ENCODE results near the gene L3MBTL4.

L3MBTL4 gene

DNA sequence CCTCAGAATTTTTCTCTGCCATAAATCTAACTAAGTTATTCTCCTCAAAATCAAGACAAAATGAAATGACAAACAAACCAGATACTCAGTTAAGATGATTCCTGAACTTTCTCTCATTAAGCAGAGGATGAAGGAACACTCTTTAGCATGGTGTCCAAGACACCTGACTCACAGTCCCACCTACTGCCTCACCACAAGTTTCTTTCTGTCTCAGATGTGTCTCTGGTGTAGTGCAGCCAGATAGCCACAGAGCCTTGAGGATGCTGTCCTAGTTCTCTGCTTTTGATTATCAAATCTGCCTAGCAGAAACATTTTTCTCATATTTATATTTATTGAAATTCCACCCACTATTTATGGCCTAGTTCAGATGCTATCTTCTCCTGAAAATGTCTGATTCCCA is 415.8 kb downstream of the L3MBTL4 start:
- Mint-ChIP-seq H3K9me3 (peaks cover 16% of the 10 kb centered on the region), H3K4me1 (ENCODE audit: low read depth) (no peaks in the 10 kb centered on the region), H3K36me3 (ENCODE audit: low read depth) (no peaks in the 10 kb centered on the region), H3K27ac (no peak overlapping the region), H3K27me3 (no peaks in the 10 kb centered on the region), H3K4me3 (no peak overlapping the region)
- intact Hi-C loops (cut with micrococcal nuclease) = no loop called here

GRCh38 chr18:5998166-5998881 is 416.4 kb downstream of the L3MBTL4 start:
- H3K27ac Mint-ChIP-seq = no peak overlapping the region
- peaks cover 16% of the 10 kb centered on the region for H3K9me3 Mint-ChIP-seq
- no peaks in the 10 kb centered on the region for H3K4me1 Mint-ChIP-seq (ENCODE audit: low read depth)
- H3K27me3 Mint-ChIP-seq = no peaks in the 10 kb centered on the region
- H3K4me3 Mint-ChIP-seq = no peak overlapping the region
- no peaks in the 10 kb centered on the region for H3K36me3 Mint-ChIP-seq (ENCODE audit: low read depth)
- intact Hi-C loops (cut with micrococcal nuclease) = no loop called here

DNA sequence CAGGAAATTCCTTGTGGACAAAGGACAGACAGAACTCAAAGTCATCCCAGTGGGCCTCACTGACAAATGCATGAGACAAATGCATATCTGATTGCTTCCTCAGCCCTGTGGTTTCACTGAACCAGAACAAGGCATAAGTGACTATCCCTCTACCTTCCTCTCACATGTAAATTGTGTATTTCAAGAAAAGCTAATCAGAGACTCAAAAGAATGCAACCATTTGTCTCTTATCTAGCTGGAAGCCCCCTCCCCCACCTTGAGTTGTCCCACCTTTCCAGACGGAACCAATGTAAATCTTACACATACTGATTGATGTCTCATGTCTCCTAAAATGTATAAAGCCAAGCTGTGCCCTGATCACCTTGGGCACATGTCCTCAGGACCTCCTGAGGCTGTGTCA is 417.4 kb downstream of the L3MBTL4 start:
- H3K4me3 Mint-ChIP-seq = no peak overlapping the region
- H3K27ac Mint-ChIP-seq = no peak overlapping the region
- no peaks in the 10 kb centered on the region for H3K36me3 Mint-ChIP-seq (ENCODE audit: low read depth)
- H3K9me3 Mint-ChIP-seq = peaks cover 16% of the 10 kb centered on the region
- intact Hi-C loops (cut with micrococcal nuclease) = no loop called here
- H3K4me1 Mint-ChIP-seq (ENCODE audit: low read depth) = no peaks in the 10 kb centered on the region
- no peaks in the 10 kb centered on the region for H3K27me3 Mint-ChIP-seq

GRCh38 chr18:5995626-5996025 is 419.1 kb downstream of the L3MBTL4 start:
- no peaks in the 10 kb centered on the region for H3K36me3 Mint-ChIP-seq (ENCODE audit: low read depth)
- no peaks in the 10 kb centered on the region for H3K4me1 Mint-ChIP-seq (ENCODE audit: low read depth)
- intact Hi-C loops (cut with micrococcal nuclease) = no loop called here
- H3K27me3 Mint-ChIP-seq = no peaks in the 10 kb centered on the region
- peaks cover 23% of the 10 kb centered on the region for H3K9me3 Mint-ChIP-seq
- H3K27ac Mint-ChIP-seq = no peak overlapping the region
- H3K4me3 Mint-ChIP-seq = no peak overlapping the region

DNA sequence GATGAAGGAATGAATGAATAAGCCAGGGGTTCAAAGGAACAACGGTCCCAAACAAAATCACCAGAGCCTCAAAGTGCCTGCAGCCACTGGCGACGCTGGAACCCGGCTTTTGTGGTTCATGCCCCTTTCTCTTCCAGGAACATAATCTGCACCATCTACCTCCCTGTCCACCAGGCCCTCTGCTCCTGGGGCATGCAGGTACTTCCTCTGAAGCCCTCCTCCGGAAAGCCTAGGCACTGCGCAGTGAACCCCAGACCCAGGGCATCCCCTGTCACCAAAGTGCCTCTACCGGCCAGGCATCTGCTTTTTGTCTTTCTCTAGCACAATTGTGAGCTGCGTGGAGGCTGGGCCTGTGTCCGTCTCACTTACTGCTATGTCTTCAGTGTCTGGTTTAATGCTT is 420.8 kb downstream of the L3MBTL4 start:
- no peak overlapping the region for H3K27ac Mint-ChIP-seq
- no peaks in the 10 kb centered on the region for H3K27me3 Mint-ChIP-seq
- intact Hi-C loops (cut with micrococcal nuclease) = no loop called here
- H3K36me3 Mint-ChIP-seq (ENCODE audit: low read depth) = no peaks in the 10 kb centered on the region
- H3K4me3 Mint-ChIP-seq = no peak overlapping the region
- no peaks in the 10 kb centered on the region for H3K4me1 Mint-ChIP-seq (ENCODE audit: low read depth)
- H3K9me3 Mint-ChIP-seq = peaks cover 7% of the 10 kb centered on the region

DNA sequence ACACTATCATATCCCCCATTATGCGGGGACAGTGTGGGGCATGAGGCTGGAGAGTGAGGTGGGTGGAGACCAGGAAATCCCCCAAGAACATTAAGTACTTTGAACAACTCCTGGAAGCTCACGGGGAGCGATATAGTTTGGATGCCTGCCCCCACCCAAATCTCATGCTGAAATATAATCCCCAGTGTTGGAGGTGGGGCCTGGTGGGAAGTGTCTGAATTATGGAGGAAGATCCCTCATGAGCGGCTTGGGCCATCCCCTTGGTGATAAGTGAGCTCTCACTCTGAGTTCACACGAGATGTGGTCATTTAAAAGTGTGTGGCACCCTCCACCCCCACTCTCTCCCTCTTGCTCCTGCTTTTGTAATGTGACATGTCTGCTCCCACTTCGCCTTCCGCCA is 422.3 kb downstream of the L3MBTL4 start:
- peaks cover 7% of the 10 kb centered on the region for H3K9me3 Mint-ChIP-seq
- no peak overlapping the region for H3K4me3 Mint-ChIP-seq
- H3K36me3 Mint-ChIP-seq (ENCODE audit: low read depth) = no peaks in the 10 kb centered on the region
- no peaks in the 10 kb centered on the region for H3K4me1 Mint-ChIP-seq (ENCODE audit: low read depth)
- intact Hi-C loops (cut with micrococcal nuclease) = no loop called here
- no peaks in the 10 kb centered on the region for H3K27me3 Mint-ChIP-seq
- no peak overlapping the region for H3K27ac Mint-ChIP-seq

DNA sequence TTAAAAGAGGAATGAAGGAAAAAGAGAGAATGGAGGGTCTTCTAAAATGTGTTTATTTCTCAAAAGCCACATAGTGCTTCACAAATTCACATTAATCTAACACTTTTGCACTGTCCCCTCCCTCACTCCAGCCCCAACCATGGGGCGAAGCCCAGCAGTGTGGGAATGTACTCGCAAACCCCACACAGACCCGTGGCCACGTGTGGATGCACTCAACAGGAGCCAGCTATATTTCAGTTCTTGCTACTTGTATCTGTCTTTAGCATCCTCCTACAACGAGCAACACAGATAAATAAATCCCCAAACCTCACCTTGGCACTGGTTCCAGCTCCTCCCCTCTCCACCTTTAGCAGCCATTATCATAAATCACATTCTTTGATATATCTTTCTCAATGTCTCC is 427.5 kb downstream of the L3MBTL4 start:
- H3K4me3 Mint-ChIP-seq = no peak overlapping the region
- H3K27ac Mint-ChIP-seq = no peak overlapping the region
- no peaks in the 10 kb centered on the region for H3K36me3 Mint-ChIP-seq (ENCODE audit: low read depth)
- intact Hi-C loops (cut with micrococcal nuclease) = no loop called here
- H3K4me1 Mint-ChIP-seq (ENCODE audit: low read depth) = no peaks in the 10 kb centered on the region
- H3K9me3 Mint-ChIP-seq = peaks cover 7% of the 10 kb centered on the region
- no peaks in the 10 kb centered on the region for H3K27me3 Mint-ChIP-seq

GRCh38 chr18:5986257-5986931 is 428.3 kb downstream of the L3MBTL4 start:
- Mint-ChIP-seq H3K4me3 (no peak overlapping the region), H3K4me1 (ENCODE audit: low read depth) (no peaks in the 10 kb centered on the region), H3K9me3 (no peaks in the 10 kb centered on the region), H3K36me3 (ENCODE audit: low read depth) (no peaks in the 10 kb centered on the region), H3K27ac (no peak overlapping the region), H3K27me3 (no peaks in the 10 kb centered on the region)
- intact Hi-C loops (cut with micrococcal nuclease) = no loop called here

DNA sequence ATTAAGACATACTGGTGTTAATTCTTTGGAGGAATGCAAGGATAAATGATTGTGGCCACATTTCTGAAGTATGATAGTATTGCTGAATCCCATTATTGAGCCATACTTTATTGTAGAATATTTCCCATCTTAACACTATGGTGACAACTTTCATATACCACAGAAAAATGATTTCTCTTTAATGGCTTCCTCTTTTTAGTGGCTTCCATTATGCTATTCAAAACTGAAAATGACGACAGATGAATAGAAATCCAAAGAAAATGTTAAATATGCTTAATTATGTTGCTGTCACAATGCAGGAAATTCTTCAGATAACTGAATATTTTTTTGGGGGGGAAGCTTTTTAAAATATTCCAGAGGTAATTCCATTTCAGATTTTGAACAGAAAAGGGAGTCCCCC is 430.5 kb downstream of the L3MBTL4 start:
- Mint-ChIP-seq H3K27ac (no peak overlapping the region), H3K4me1 (ENCODE audit: low read depth) (no peaks in the 10 kb centered on the region), H3K36me3 (ENCODE audit: low read depth) (no peaks in the 10 kb centered on the region), H3K4me3 (no peak overlapping the region), H3K9me3 (no peaks in the 10 kb centered on the region), H3K27me3 (no peaks in the 10 kb centered on the region)
- intact Hi-C loops (cut with micrococcal nuclease) = no loop called here

GRCh38 chr18:5983488-5983887 is 431.2 kb downstream of the L3MBTL4 start:
- intact Hi-C loops (cut with micrococcal nuclease) = no loop called here
- Mint-ChIP-seq H3K4me1 (ENCODE audit: low read depth) (no peaks in the 10 kb centered on the region), H3K4me3 (no peak overlapping the region), H3K9me3 (no peaks in the 10 kb centered on the region), H3K27ac (no peak overlapping the region), H3K36me3 (ENCODE audit: low read depth) (no peaks in the 10 kb centered on the region), H3K27me3 (no peaks in the 10 kb centered on the region)

DNA sequence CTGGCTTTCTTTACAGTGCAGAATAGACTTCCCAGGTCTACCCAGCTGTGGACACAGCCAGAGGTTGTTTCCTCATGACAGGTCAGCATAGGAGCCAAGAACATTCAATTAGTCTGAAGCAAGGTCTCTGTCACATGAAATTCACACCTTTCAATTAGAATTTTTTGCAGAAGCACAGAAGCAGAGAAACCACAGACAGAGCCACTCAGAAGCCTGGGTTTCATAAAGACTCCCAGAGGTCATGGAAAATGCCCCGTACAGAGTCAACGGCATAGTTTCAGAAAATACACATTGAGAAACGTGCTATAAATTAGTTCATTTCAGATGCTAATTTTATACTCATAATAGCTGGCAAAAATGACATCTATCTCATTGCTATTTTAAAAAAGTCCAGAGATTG is 432.4 kb downstream of the L3MBTL4 start:
- H3K27ac Mint-ChIP-seq = no peak overlapping the region
- no peak overlapping the region for H3K4me3 Mint-ChIP-seq
- intact Hi-C loops (cut with micrococcal nuclease) = no loop called here
- H3K36me3 Mint-ChIP-seq (ENCODE audit: low read depth) = no peaks in the 10 kb centered on the region
- no peaks in the 10 kb centered on the region for H3K9me3 Mint-ChIP-seq
- H3K27me3 Mint-ChIP-seq = no peaks in the 10 kb centered on the region
- no peaks in the 10 kb centered on the region for H3K4me1 Mint-ChIP-seq (ENCODE audit: low read depth)

DNA sequence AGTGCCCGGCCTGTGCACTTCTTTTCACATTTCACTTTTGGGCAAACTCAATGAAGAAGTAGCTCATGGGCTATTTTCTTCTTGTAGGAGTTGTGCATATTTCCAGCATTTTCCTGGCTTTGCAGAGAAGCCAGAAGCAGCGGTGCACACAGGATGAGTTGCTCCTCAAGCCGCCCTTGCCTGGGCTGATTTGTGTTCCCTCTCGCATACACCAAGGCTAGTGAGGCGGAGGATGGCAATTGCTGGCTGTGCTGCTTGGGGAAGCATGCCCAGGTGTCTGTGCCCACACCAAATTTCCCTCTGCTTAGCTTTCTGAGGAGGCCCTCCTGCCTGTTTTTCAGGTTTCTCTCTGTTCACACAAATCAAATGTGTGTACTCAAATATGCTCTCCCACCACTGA is 434.0 kb downstream of the L3MBTL4 start:
- H3K27me3 Mint-ChIP-seq = no peaks in the 10 kb centered on the region
- H3K27ac Mint-ChIP-seq = no peak overlapping the region
- H3K36me3 Mint-ChIP-seq (ENCODE audit: low read depth) = no peaks in the 10 kb centered on the region
- intact Hi-C loops (cut with micrococcal nuclease) = no loop called here
- no peak overlapping the region for H3K4me3 Mint-ChIP-seq
- H3K4me1 Mint-ChIP-seq (ENCODE audit: low read depth) = peaks cover 3% of the 10 kb centered on the region
- H3K9me3 Mint-ChIP-seq = no peaks in the 10 kb centered on the region

DNA sequence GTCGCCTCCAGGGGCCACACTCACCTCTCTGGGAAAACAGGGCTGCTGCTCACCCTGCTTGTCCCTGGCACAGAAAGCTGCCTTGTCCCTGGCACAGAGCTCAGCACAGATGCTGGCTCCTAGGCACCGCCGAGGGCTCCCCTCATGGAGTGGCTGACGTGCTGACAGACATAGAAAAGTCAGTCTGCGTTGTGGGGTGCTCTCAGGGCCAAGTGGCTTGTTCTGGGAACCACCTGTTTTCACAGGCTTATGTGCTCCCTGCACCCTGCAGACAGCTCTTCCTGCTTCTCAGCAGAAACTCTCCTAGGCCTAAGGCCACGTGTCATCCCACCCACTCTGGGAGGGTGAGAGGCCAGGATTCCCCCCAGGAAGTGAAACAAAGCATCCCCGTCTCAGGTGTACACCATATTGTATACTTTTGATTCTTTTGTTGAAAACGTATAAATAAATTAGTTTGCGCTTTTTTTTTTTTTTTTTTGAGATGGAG is 434.7 kb downstream of the L3MBTL4 start:
- H3K36me3 Mint-ChIP-seq (ENCODE audit: low read depth) = no peaks in the 10 kb centered on the region
- peaks cover 10% of the 10 kb centered on the region for H3K4me1 Mint-ChIP-seq (ENCODE audit: low read depth)
- no peak overlapping the region for H3K4me3 Mint-ChIP-seq
- no peaks in the 10 kb centered on the region for H3K27me3 Mint-ChIP-seq
- H3K9me3 Mint-ChIP-seq = no peaks in the 10 kb centered on the region
- no peak overlapping the region for H3K27ac Mint-ChIP-seq
- intact Hi-C loops (cut with micrococcal nuclease) = no loop called here

DNA sequence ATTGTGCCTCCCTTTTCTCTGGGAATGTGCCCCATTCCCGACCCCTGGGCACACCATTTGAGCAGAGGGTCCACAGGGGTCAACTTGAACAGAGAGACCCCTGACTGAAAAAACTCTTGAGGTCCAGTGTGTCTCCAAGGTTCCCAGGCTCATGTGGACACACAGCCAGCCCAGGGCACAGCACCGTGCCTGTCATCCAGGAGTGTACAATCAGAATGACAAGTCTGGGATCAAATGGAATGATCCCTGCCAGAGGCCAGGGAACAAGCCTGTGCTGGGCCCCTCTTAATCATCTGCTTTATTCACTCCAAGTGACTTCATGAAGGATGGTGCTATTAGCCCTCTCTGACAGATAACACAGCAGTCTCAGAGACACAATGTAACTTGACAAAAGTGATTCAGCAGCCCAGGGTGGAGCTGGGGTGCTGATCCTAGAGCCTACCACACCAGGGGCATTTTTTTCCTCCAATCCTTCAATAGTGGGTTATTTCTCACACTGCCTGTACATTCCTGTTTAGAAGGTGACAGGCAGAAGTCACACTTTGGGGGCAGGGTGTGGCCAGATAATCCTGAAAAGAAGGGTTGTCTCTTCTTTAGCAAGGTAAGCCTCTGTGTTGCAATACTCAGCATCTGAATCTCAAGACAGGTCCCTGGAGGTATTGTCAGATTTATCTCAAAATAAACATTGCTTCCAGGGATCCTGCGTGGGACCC is 435.4 kb downstream of the L3MBTL4 start:
- H3K27ac Mint-ChIP-seq = no peak overlapping the region
- H3K36me3 Mint-ChIP-seq (ENCODE audit: low read depth) = no peaks in the 10 kb centered on the region
- no peak overlapping the region for H3K4me3 Mint-ChIP-seq
- H3K9me3 Mint-ChIP-seq = no peaks in the 10 kb centered on the region
- no peaks in the 10 kb centered on the region for H3K27me3 Mint-ChIP-seq
- peaks cover 17% of the 10 kb centered on the region for H3K4me1 Mint-ChIP-seq (ENCODE audit: low read depth)
- intact Hi-C loops (cut with micrococcal nuclease) = no loop called here
